ACC112 (cell line): ENCODE results near the gene TAS2R10.

ENCODE experiments used
- H2AFZ ChIP-seq: fragments of 200-600 bp; sonication (generic); one replicate; pipeline ENCODE4 v1.6.0; 2017; ENCODE audit warnings: antibody characterized with exemption, low read length; ENCODE audit not compliant: unreplicated experiment
- H3K27ac ChIP-seq: fragments of 200-600 bp; sonication (generic); 2 replicates; pipeline ENCODE4 v1.5.1; 2014; ENCODE audit warnings: low read depth, mild to moderate bottlenecking, antibody characterized with exemption, low read length, moderate library complexity
- H3K27me3 ChIP-seq: fragments of 200-600 bp; sonication (generic); 2 replicates; pipeline ENCODE4 v1.6.1; 2014; ENCODE audit warnings: mild to moderate bottlenecking, antibody characterized with exemption, low read length, moderate library complexity, mixed read lengths; ENCODE audit not compliant: insufficient read depth
- H3K36me3 ChIP-seq: fragments of 200-600 bp; sonication (generic); 2 replicates; pipeline ENCODE4 v1.6.1; 2016; ENCODE audit warnings: mild to moderate bottlenecking, antibody characterized with exemption, low read length, moderate library complexity, mixed read lengths; ENCODE audit not compliant: insufficient read depth
- H3K4me1 ChIP-seq: fragments of 200-600 bp; sonication (generic); one replicate; pipeline ENCODE4 v1.6.1; 2016; ENCODE audit warnings: low read length, mixed read lengths; ENCODE audit not compliant: insufficient read depth, unreplicated experiment, control insufficient read depth
- H3K4me3 ChIP-seq: fragments of 200-600 bp; sonication (generic); 2 replicates; pipeline ENCODE4 v1.5.1; 2014; ENCODE audit warnings: mild to moderate bottlenecking, low read depth, low read length
- H3K79me2 ChIP-seq: fragments of 200-600 bp; sonication (generic); one replicate; pipeline ENCODE4 v1.6.0; 2016; ENCODE audit warnings: low read length; ENCODE audit not compliant: control insufficient read depth, unreplicated experiment, insufficient read depth

Gene TAS2R10

GRCh38 chr12:10826258-10826657 lies at the start of gene TAS2R10:
Gene TAS2R10 (minus strand): TSS chr12:10826358. CDS start chr12:10826269, 89 bp downstream.
- no peak within 1 kb of the TSS for H3K4me3 ChIP-seq
- H2AFZ ChIP-seq: no peak within 1 kb of the TSS
- no peaks in the 10 kb centered on the region for H3K36me3 ChIP-seq
- H3K27me3 ChIP-seq: no peaks in the 10 kb centered on the region
- no peaks in the 10 kb centered on the region for H3K79me2 ChIP-seq
- no peak within 1 kb of the TSS for H3K27ac ChIP-seq
- no peaks in the 10 kb centered on the region for H3K4me1 ChIP-seq

GRCh38 chr12:10873378-10873777 lies 47.2 kb upstream of the TAS2R10 start:
- no peaks in the 10 kb centered on the region for H3K27me3 ChIP-seq

GRCh38 chr12:10867381-10867780 lies 41.2 kb upstream of the TAS2R10 start:
- H3K36me3 ChIP-seq: no peaks in the 10 kb centered on the region
- H2AFZ ChIP-seq: no peak overlapping the region
- no peak overlapping the region for H3K4me3 ChIP-seq
- no peaks in the 10 kb centered on the region for H3K4me1 ChIP-seq
- no peaks in the 10 kb centered on the region for H3K79me2 ChIP-seq
- no peaks in the 10 kb centered on the region for H3K27me3 ChIP-seq
- no peak overlapping the region for H3K27ac ChIP-seq

More at GRCh38 chr12:10873378-10873777, 47.2 kb upstream of the TAS2R10 start:
- H2AFZ ChIP-seq: no peak overlapping the region
- no peak overlapping the region for H3K27ac ChIP-seq
- H3K36me3 ChIP-seq: peaks cover 6% of the 10 kb centered on the region
- H3K79me2 ChIP-seq: no peaks in the 10 kb centered on the region
- no peaks in the 10 kb centered on the region for H3K4me1 ChIP-seq
- no peak overlapping the region for H3K4me3 ChIP-seq

- no peaks in the 10 kb centered on the region for H3K4me1 ChIP-seq
- H3K27me3 ChIP-seq: no peaks in the 10 kb centered on the region
- no peak overlapping the region for H2AFZ ChIP-seq
- H3K27ac ChIP-seq: no peak overlapping the region
- no peak overlapping the region for H3K4me3 ChIP-seq
- H3K79me2 ChIP-seq: no peaks in the 10 kb centered on the region
- H3K36me3 ChIP-seq: no peaks in the 10 kb centered on the region; the same call in none of the 2 replicates
Observed at GRCh38 chr12:10863512-10864218, 37.5 kb upstream of the TAS2R10 start.

GRCh38 chr12:10861366-10861765 lies 35.2 kb upstream of the TAS2R10 start:
- H3K27me3 ChIP-seq: no peaks in the 10 kb centered on the region

GRCh38 chr12:10855807-10856206 lies 29.6 kb upstream of the TAS2R10 start:
- Histone ChIP-seq H3K4me1 (no peaks in the 10 kb centered on the region), H3K27ac (no peak overlapping the region), H3K4me3 (no peak overlapping the region), H3K79me2 (no peaks in the 10 kb centered on the region), H3K36me3 (peaks cover 5% of the 10 kb centered on the region; the same call in 1 of the 2 replicates), H3K27me3 (no peaks in the 10 kb centered on the region), H2AFZ (no peak overlapping the region)

More at GRCh38 chr12:10861366-10861765, 35.2 kb upstream of the TAS2R10 start:
- Histone ChIP-seq H2AFZ (no peak overlapping the region), H3K4me1 (no peaks in the 10 kb centered on the region), H3K27ac (no peak overlapping the region), H3K79me2 (no peaks in the 10 kb centered on the region), H3K36me3 (peaks cover 5% of the 10 kb centered on the region), H3K4me3 (no peak overlapping the region)

- no peaks in the 10 kb centered on the region for H3K27me3 ChIP-seq
- no peak overlapping the region for H3K27ac ChIP-seq
- no peaks in the 10 kb centered on the region for H3K4me1 ChIP-seq
- H3K36me3 ChIP-seq: peaks cover 5% of the 10 kb centered on the region; the same call in 1 of the 2 replicates
- H2AFZ ChIP-seq: no peak overlapping the region
- H3K4me3 ChIP-seq: no peak overlapping the region
- H3K79me2 ChIP-seq: no peaks in the 10 kb centered on the region
Observed at GRCh38 chr12:10853776-10854175, 27.6 kb upstream of the TAS2R10 start.

GRCh38 chr12:10851243-10851858 lies 25.2 kb upstream of the TAS2R10 start:
- Histone ChIP-seq H2AFZ (no peak overlapping the region), H3K4me3 (no peak overlapping the region), H3K27me3 (no peaks in the 10 kb centered on the region), H3K79me2 (no peaks in the 10 kb centered on the region), H3K27ac (no peak overlapping the region), H3K36me3 (no peaks in the 10 kb centered on the region), H3K4me1 (no peaks in the 10 kb centered on the region)

GRCh38 chr12:10849425-10849878 lies 23.3 kb upstream of the TAS2R10 start, which contains the start of gene PRR4:
Gene PRR4 (minus strand): TSS chr12:10849475. CDS start chr12:10849437, 38 bp downstream.
- no peak within 1 kb of the TSS for H3K4me3 ChIP-seq
- H3K36me3 ChIP-seq: no peaks in the 10 kb centered on the region
- no peaks in the 10 kb centered on the region for H3K79me2 ChIP-seq
- H3K4me1 ChIP-seq: no peaks in the 10 kb centered on the region
- H2AFZ ChIP-seq: no peak within 1 kb of the TSS
- no peak within 1 kb of the TSS for H3K27ac ChIP-seq
- no peaks in the 10 kb centered on the region for H3K27me3 ChIP-seq

GRCh38 chr12:10847744-10848143 lies 21.6 kb upstream of the TAS2R10 start:
- Histone ChIP-seq H3K4me3 (no peak overlapping the region), H2AFZ (no peak overlapping the region), H3K27me3 (no peaks in the 10 kb centered on the region), H3K79me2 (no peaks in the 10 kb centered on the region), H3K36me3 (no peaks in the 10 kb centered on the region), H3K27ac (no peak overlapping the region), H3K4me1 (no peaks in the 10 kb centered on the region)

- Histone ChIP-seq H3K79me2 (no peaks in the 10 kb centered on the region), H2AFZ (no peak overlapping the region), H3K4me1 (no peaks in the 10 kb centered on the region), H3K36me3 (no peaks in the 10 kb centered on the region), H3K27ac (no peak overlapping the region), H3K27me3 (no peaks in the 10 kb centered on the region), H3K4me3 (no peak overlapping the region)
Observed at GRCh38 chr12:10842862-10843261, 16.7 kb upstream of the TAS2R10 start.
